GM12878 (cell line): ENCODE data around the gene SEL1L3. TPM values are rescaled to one million over a fixed set of nuclear protein-coding genes. Genes with fewer than 3 reads are reported as not detected.

ENCODE experiments used
- CHD2 ChIP-seq: IDR thresholded peaks from 2 replicates; pipeline ENCODE4 v1.6.1; 2011; ENCODE audit warnings: low read depth, low read length, improper control_type of control experiment, borderline replicate concordance
- ESRRA ChIP-seq: IDR thresholded peaks from 2 replicates; pipeline ENCODE4 v1.6.1; 2012; ENCODE audit warnings: mild to moderate bottlenecking, low read length, improper control_type of control experiment
- KAT2A ChIP-seq: conservative IDR thresholded peaks from 2 replicates; pipeline ENCODE4 v1.6.1; 2011; ENCODE audit warnings: low read depth, low read length; ENCODE audit not compliant: control insufficient read depth
- MAX ChIP-seq: IDR thresholded peaks from 2 replicates; pipeline ENCODE4 v1.6.1; 2012; ENCODE audit warnings: low read depth, low read length, improper control_type of control experiment
- MEF2B ChIP-seq: fragments of 450-650 bp; IDR thresholded peaks from 2 replicates; pipeline ENCODE4 v1.6.1; 2018; ENCODE audit warnings: mild to moderate bottlenecking, moderate library complexity; ENCODE audit not compliant: partially characterized antibody, poor library complexity, severe bottlenecking
- MLLT1 ChIP-seq: fragments of 450-650 bp; IDR thresholded peaks from 2 replicates; pipeline ENCODE4 v1.6.1; 2016; ENCODE audit warnings: mild to moderate bottlenecking
- MYB ChIP-seq: fragments of 150-350 bp; IDR thresholded peaks from 2 replicates; pipeline ENCODE4 v1.6.1; 2014; ENCODE audit warnings: mild to moderate bottlenecking, low read depth, low read length, borderline replicate concordance
- MYC ChIP-seq: IDR thresholded peaks from 2 replicates; pipeline ENCODE4 v1.6.1; 2011; ENCODE audit warnings: mild to moderate bottlenecking, low read length, moderate library complexity, inconsistent platforms; ENCODE audit not compliant: insufficient read depth, insufficient replicate concordance, insufficient read length, severe bottlenecking
- NFIC ChIP-seq: IDR thresholded peaks from 2 replicates; pipeline ENCODE4 v1.6.1; 2012; ENCODE audit warnings: low read depth, mild to moderate bottlenecking, inconsistent platforms, low read length, moderate library complexity
- NFYA ChIP-seq: IDR thresholded peaks from 2 replicates; pipeline ENCODE4 v1.6.1; 2011; ENCODE audit warnings: low read depth, mild to moderate bottlenecking, low read length, improper control_type of control experiment, borderline replicate concordance
- PKNOX1 ChIP-seq: fragments of 450-650 bp; IDR thresholded peaks from 2 replicates; pipeline ENCODE4 v1.6.1; 2016; ENCODE audit warnings: mild to moderate bottlenecking
- POLR2A ChIP-seq: IDR thresholded peaks from 2 replicates; pipeline ENCODE4 v1.6.1; 2011; ENCODE audit warnings: low read depth, mild to moderate bottlenecking, low read length
- REST ChIP-seq: IDR thresholded peaks from 2 replicates; pipeline ENCODE4 v1.6.1; 2012; ENCODE audit warnings: mild to moderate bottlenecking, low read depth, low read length
- SKIL ChIP-seq: fragments of 450-650 bp; IDR thresholded peaks from 2 replicates; pipeline ENCODE4 v1.6.1; 2017; ENCODE audit warnings: mild to moderate bottlenecking, low read depth, inconsistent platforms; ENCODE audit not compliant: poor library complexity, severe bottlenecking
- SMAD1 ChIP-seq: fragments of 450-650 bp; IDR thresholded peaks from 2 replicates; pipeline ENCODE4 v1.6.1; 2018; ENCODE audit warnings: mild to moderate bottlenecking, low read depth; ENCODE audit not compliant: partially characterized antibody
- SREBF1 ChIP-seq: IDR thresholded peaks from 2 replicates; pipeline ENCODE4 v1.6.1; 2012; ENCODE audit warnings: mild to moderate bottlenecking, low read length
- ZNF687 ChIP-seq: fragments of 450-650 bp; IDR thresholded peaks from 2 replicates; pipeline ENCODE4 v1.6.1; 2017; ENCODE audit warnings: mild to moderate bottlenecking, moderate library complexity
- ZSCAN29 ChIP-seq: fragments of 450-650 bp; IDR thresholded peaks from 2 replicates; pipeline ENCODE4 v1.6.1; 2017; ENCODE audit warnings: mild to moderate bottlenecking, moderate library complexity
- polyA plus RNA-seq, 11 experiments: library from polyadenylated mRNA; depleted of rRNA in 4 of 11; unstranded in 6 of 11; stranded (reverse) in 5 of 11; fragments of >200 nt; fragmentation: Nextera tagmentation in 4 of 11; fragmentation: Illumina TruSeq in 1 of 11; extraction: Ambion mirVana in 4 of 11; extraction: Trizol in 1 of 11; gene quantifications; 1 replicate in 1 of 11; 2 replicates in 10 of 11; pipeline versions ENCODE4 v1.2.1 to v1.2.3, GENCODE V29; 2011 to 2016; ENCODE audit warnings: inconsistent platforms in 2 of 11, missing spikeins in 2 of 11, low read depth in 1 of 11
- total RNA-seq, 4 experiments: library from RNA; depleted of rRNA in 3 of 4; stranded (reverse); fragments of >200 nt in 3 of 4; fragmentation: Illumina TruSeq in 1 of 4; extraction: Trizol in 1 of 4; gene quantifications; 2 replicates each; pipeline versions ENCODE4 v1.2.1 to v1.2.3, GENCODE V29; 2013 to 2021

Gene SEL1L3
- total and polyA plus RNA-seq, 10 of the 15 experiments (the other 5 are each of a cell fraction or from before 2014, with no cell fraction given) = 20.4 to 82.2 (median 47.3) TPM

GRCh38 chr4:25878676-25879075 lies 15.9 kb upstream of the SEL1L3 start (continued):
- TF ChIP-seq REST (no peak), ZSCAN29 (no peak), ZNF687 (no peak), PKNOX1 (no peak), MAX (no peak), POLR2A (no peak), CHD2 (no peak), SKIL (no peak), SREBF1 (no peak), MYB (no peak), MYC (no peak), MEF2B (no peak), KAT2A (no peak), MLLT1 (no peak), NFYA (no peak), SMAD1 (no peak), ESRRA (no peak), NFIC (peak; percentile 35; the same call in 1 of the 2 replicates)
